ENCODE data around the gene HS3ST5. TPM values are rescaled to one million over a fixed set of nuclear protein-coding genes. Genes with fewer than 3 reads are reported as not detected.

Gene HS3ST5
- total and polyA plus RNA-seq, 10 donors: not detected

GRCh38 chr6:114135363-114135971 is 207.4 kb downstream of the HS3ST5 start:
- Histone ChIP-seq H3K9me3 (no peaks in the 10 kb centered on the region), H3K27me3 (replicated peaks in 1 of 7) (peaks cover 0 to 7% (median 0%) of the 10 kb centered on the region in 7 donors), H3K27ac (no peak overlapping the region), H3K4me3 (no peak overlapping the region), H3K36me3 (no peaks in the 10 kb centered on the region), H3K4me1 (no peaks in the 10 kb centered on the region)
- DNase-seq: no peak
- TF ChIP-seq CTCF (IDR thresholded peaks at IDR 0.05 in 8 of 11, conservative IDR thresholded peaks at IDR 0.05 in 3 of 11) (no peak), POLR2AphosphoS5 (IDR thresholded peaks at IDR 0.05) (no peak), POLR2A (IDR thresholded peaks at IDR 0.05) (no peak)
- intact Hi-C loops (cut with DNase I; ENCODE audit: low total_unique reads): no loop called here
- 70 to 84% (median 76%) methylated on average over 5 of the region's 5 CpGs for WGBS, 5 donors

- peaks cover 0 to 7% (median 0%) of the 10 kb centered on the region in 7 donors for H3K27me3 ChIP-seq (replicated peaks in 1 of 7)
- H3K27ac ChIP-seq: no peak overlapping the region
- TF ChIP-seq POLR2AphosphoS5 (IDR thresholded peaks at IDR 0.05): no peak
- DNase-seq: no peak
- H3K4me1 ChIP-seq: no peaks in the 10 kb centered on the region
- intact Hi-C loops (cut with DNase I; ENCODE audit: low total_unique reads): no loop called here
- no peak overlapping the region for H3K4me3 ChIP-seq
- 86 to 96% (median 89%) methylated on average over 4 of the region's 4 CpGs for WGBS, 5 donors
- no peaks in the 10 kb centered on the region for H3K36me3 ChIP-seq
- no peaks in the 10 kb centered on the region for H3K9me3 ChIP-seq
Observed at GRCh38 chr6:114133816-114134215, 209.0 kb downstream of the HS3ST5 start.

DNA sequence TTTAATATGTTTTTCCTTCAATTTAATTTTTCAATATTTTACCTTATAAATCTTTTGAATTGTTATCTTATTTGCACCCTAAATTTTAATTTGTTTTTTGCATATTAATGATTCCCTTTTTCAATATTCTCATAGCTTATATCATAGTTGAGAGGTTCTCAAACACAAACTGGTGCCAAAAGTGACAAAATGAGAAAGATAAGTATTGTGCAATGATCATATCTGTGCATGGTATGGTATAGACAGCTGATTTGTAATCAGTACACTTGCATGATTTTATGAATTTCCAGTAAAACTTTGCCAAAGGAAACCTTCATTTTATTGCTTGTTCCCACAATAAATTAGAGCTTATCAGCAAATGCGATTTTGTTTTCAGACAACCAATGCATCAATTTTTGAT is 210.9 kb downstream of the HS3ST5 start:
- no peak for DNase-seq
- intact Hi-C loops (cut with DNase I; ENCODE audit: low total_unique reads): no loop called here
- Histone ChIP-seq H3K27me3 (replicated peaks in 1 of 7) (peaks cover 0 to 7% (median 0%) of the 10 kb centered on the region in 7 donors), H3K4me1 (no peaks in the 10 kb centered on the region), H3K9me3 (no peaks in the 10 kb centered on the region), H3K4me3 (no peak overlapping the region), H3K27ac (no peak overlapping the region), H3K36me3 (no peaks in the 10 kb centered on the region)
- TF ChIP-seq POLR2AphosphoS5 (IDR thresholded peaks at IDR 0.05) (no peak), CTCF (IDR thresholded peaks at IDR 0.05 in 8 of 11, conservative IDR thresholded peaks at IDR 0.05 in 3 of 11) (no peak), POLR2A (IDR thresholded peaks at IDR 0.05) (no peak)
- WGBS, 5 donors: 55 to 94% (median 90%) methylated on average over 1 of the region's 1 CpG

- no peak for DNase-seq
- WGBS, 5 donors: 53 to 64% (median 58%) methylated on average over 3 of the region's 3 CpGs
- Histone ChIP-seq H3K4me1 (no peaks in the 10 kb centered on the region), H3K4me3 (no peak overlapping the region), H3K27me3 (replicated peaks in 1 of 7) (peaks cover 0 to 23% (median 0%) of the 10 kb centered on the region in 7 donors), H3K36me3 (no peaks in the 10 kb centered on the region), H3K9me3 (no peaks in the 10 kb centered on the region), H3K27ac (no peak overlapping the region)
- intact Hi-C loops (cut with DNase I; ENCODE audit: low total_unique reads): no loop called here
- TF ChIP-seq CTCF (IDR thresholded peaks at IDR 0.05 in 8 of 11, conservative IDR thresholded peaks at IDR 0.05 in 3 of 11) (no peak), POLR2A (IDR thresholded peaks at IDR 0.05) (no peak), POLR2AphosphoS5 (IDR thresholded peaks at IDR 0.05) (no peak)
Observed at GRCh38 chr6:114125576-114125975, 217.2 kb downstream of the HS3ST5 start.
